GM20431 (cell line): Measurements from ENCODE around the gene SYT13.

Experiments
- in situ Hi-C: fragments of 300-500 bp; cut with MseI, MboI; formaldehyde crosslinking; loops from one replicate; pipeline ENCODE4 v1.15.0; 2020; ENCODE audit warnings: low sequenced_read_pairs; ENCODE audit not compliant: unreplicated experiment

Gene SYT13

GRCh38 chr11:45226901-45227300 is 59.2 kb downstream of the SYT13 start:
- in situ Hi-C loops = no loop called here

GRCh38 chr11:45225961-45226871 is 59.9 kb downstream of the SYT13 start:
- in situ Hi-C loops = no loop called here

GRCh38 chr11:45225277-45225676 is 60.9 kb downstream of the SYT13 start:
- in situ Hi-C loops = no loop called here

- in situ Hi-C loops = no loop called here
Measured at GRCh38 chr11:45224766-45225165, 61.4 kb downstream of the SYT13 start.

- in situ Hi-C loops = no loop called here
Measured at GRCh38 chr11:45223496-45223895, 62.6 kb downstream of the SYT13 start.

GRCh38 chr11:45219411-45219810 is 66.7 kb downstream of the SYT13 start:
- in situ Hi-C loops = no loop called here

GRCh38 chr11:45218705-45219104 is 67.4 kb downstream of the SYT13 start:
- in situ Hi-C loops = no loop called here

GRCh38 chr11:45217991-45218390 is 68.2 kb downstream of the SYT13 start:
- in situ Hi-C loops = no loop called here

GRCh38 chr11:45216901-45217300 is 69.2 kb downstream of the SYT13 start:
- in situ Hi-C loops = no loop called here

GRCh38 chr11:45216031-45216430 is 70.1 kb downstream of the SYT13 start:
- in situ Hi-C loops = no loop called here

- in situ Hi-C loops = no loop called here
Measured at GRCh38 chr11:45215098-45215865, 70.9 kb downstream of the SYT13 start.

GRCh38 chr11:45213717-45214116 is 72.4 kb downstream of the SYT13 start:
- in situ Hi-C loops = no loop called here

- in situ Hi-C loops = no loop called here
Measured at GRCh38 chr11:45213316-45213665, 72.8 kb downstream of the SYT13 start.

- in situ Hi-C loops = no loop called here
Measured at GRCh38 chr11:45212566-45213315, 73.4 kb downstream of the SYT13 start.

GRCh38 chr11:45211732-45212131 is 74.4 kb downstream of the SYT13 start:
- in situ Hi-C loops = no loop called here

- in situ Hi-C loops = no loop called here
Measured at GRCh38 chr11:45210846-45211245, 75.3 kb downstream of the SYT13 start.

- in situ Hi-C loops = no loop called here
Measured at GRCh38 chr11:45209891-45210699, 76.0 kb downstream of the SYT13 start.

- in situ Hi-C loops = no loop called here
Measured at GRCh38 chr11:45209000-45209879, 76.9 kb downstream of the SYT13 start.

- in situ Hi-C loops = no loop called here
Measured at GRCh38 chr11:45208135-45208534, 78.0 kb downstream of the SYT13 start.
